Activated CD4-positive, alpha-beta T cell treated with anti-CD3 and anti-CD28 coated beads, Interleukin-2, amount 50 U/mL, for 48 hours (primary cell): ENCODE results near the gene MYL3.
"Not testable (repeated sequence)": the region's sequence is repeated elsewhere in the genome, so short reads cannot be mapped to it uniquely, and the experiment has no call there.

Experiments used
- DNase-seq, 2 experiments: peaks; one replicate each; pipeline ENCODE4 v3.0.0-alpha.2; 2020

The MYL3 gene

DNA sequence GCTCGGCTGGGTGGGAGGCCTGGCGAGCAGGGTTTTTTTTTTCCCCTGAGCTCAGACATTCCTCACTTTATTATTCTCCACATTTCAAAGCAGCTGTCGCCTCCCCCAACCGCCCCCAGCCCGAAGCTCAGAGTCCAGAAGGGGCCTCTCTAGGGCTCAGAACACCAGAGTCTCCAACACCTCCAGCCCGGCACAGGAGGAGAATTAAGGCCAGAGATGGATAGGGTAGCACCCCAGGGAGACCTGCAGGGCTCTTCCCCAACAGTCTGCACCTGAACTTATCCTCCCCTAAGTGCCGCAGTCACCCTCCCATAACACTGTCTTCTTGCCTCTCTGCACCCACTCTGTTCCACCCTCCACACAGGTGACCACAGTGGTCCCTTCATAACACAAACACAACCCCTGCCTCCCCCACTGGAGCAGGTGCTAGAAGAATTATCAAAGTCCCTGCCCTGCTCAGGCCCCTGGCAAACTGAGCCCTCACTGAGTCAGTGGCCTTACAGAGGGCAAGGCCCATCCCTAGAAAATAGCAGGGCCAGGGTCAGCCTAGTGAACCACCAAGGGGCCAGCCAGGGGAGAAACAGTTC, 14.1 kb downstream of the MYL3 start:
- no peak for DNase-seq

DNA sequence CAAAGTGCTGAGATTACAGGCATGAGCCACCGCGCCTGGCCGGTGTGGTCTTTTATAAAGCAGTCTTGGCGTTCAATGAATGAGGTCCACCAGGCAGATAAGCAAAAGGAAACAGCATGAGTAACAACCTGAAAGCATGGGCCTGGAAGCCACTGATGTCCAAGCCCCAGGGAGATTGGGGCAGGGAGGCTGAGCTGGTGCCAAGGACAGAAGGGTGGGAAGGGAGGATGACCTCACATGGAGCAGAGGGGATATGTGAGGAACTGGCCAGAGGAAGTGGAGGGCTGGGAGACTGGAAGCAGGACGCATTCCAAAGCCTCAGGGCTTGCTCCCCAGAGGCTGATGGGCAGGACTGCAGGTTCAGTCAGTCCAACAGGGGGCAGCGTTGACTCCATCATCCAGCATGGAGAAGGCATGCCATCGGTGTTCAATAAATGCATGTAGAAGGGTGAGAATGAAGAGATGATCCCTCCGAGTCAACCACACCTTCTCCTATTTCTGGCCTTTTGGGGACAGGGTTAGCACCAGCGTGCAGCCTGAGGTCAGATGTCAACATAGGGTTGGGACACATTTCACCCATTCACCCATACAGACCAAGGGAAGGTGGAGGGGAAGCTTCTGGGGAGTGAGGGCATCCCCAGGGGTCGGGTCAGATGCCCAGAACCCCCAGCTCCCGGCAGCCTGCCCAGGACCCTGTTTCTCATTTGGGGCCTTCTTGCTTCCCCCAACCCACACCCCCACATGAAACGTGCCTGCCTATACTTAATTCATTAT, 14.8 kb downstream of the MYL3 start:
- peak; percentile 63 to 68 for DNase-seq

DNA sequence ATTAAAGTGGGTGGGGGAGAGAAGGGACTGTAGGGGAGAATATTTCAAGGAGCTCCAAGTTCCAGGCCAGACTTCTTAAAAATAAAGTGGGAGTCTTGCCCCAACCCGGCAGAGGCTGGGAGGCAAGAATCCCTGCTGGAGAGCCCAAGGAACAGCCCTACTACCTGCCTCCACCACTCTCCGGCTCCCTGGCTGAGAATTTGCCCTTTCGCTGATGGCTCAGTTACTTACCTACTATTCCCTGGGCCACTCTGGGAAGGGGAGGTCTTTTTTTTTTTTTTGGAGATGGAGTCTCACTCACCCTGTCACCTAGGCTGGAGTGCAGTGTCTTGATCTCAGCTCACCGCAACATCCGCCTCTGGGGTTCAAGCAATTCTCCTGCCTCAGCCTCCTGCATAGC, 15.5 kb downstream of the MYL3 start:
- DNase-seq: no peak

DNA sequence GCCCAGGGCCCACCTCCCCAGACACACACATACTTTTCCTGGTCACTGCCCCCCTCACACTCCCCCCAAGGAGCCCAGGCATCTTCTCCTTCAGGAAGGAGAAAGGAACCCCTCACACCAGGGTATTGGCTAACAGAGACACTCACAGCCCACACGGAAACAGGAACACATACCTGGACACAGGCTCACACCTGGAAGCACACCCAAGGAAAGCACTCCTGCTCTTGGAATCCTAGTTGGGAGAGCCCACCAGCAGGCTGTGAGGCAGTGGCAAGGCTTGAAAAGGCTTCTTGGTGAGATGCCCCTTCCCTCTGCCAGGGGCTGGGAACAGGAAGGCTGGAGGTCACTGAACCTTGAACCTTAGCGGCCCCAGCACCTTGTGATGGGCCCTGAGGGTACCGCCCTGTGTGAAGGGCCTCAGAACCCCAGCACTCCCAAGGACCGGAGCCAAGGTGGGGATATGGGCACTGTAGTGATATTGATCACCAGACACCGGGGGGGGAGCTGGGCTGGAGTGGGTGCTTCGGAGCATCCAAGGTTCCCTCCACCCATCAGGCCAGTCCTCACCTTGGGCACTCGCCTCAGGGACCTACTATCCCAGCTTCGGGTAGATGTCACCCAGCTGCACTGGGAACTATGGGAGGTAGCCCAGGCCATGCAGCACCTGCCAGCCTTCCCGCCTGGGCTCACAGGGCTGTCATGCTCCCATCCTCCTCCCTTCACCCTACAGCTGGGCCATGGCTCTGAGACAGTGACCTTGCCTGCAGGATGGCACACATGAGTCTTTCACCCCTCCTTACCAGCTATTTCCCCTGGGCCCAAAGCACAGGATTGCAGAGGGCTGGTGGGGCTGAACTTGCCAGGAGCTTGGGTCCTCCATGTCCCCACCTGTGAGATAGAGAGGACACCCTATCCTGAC, 16.4 kb downstream of the MYL3 start:
- no peak for DNase-seq

DNA sequence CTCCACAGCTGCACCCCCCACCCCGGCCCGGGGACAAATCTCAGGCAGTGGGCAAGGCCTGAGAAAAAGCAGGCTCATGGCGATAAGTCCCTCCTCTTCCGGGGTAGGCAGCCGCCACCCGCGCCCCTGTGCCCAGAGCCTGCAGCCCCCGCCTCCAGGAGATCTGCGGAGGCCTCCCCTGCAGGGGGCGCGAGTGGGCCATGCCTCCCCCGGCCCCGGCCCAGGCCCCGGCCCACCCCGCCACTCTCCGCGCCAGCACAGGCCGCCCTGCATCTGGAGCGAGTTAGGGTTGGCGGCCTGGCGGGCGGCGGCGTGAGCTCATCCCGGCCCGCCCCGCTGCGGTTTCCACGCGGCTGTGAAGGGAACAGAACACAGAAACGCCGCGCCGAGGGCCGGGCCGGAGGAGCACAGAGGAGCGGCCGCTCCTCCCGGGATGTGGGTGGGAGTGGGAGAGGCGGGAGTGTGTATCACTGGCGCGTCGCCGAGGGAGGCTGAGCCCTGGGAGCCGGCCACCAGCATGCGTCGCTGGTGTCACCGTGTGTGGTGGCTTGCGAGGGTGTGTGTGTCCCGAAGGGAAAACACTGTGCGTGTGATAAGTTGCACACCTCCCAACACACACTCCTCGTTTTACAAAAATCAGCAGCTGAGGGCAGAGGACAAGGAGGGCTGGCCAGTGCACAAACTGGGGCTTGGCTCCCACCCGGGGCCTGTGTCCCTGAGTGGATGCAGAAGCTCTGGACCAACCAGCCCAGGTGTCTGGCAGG, 17.2 kb downstream of the MYL3 start:
- DNase-seq: peak; percentile 76 to 79

DNA sequence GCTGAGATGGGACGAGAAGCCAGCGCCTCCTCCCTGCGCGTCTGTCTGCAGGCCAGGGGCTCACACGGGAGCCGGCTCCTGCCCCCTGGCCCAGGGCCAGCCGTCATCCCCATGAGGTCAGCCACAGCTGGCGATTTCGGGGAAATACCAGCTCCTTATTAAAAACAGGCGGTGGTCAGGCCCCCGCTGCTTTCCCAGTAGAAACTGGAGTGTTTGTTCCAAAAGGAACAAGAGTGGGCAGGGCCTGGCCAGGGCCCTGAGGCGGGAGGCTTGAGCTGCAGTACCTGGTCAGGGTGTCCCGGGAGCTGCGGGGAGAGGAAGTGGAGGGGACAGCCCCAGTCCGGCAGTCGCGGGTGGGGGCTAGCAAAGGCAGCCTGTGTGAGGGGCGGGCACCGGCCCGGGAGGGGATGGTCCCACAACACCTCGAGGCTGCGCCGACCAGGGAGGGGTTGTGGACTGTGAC, 17.8 kb downstream of the MYL3 start:
- DNase-seq: no peak

DNA sequence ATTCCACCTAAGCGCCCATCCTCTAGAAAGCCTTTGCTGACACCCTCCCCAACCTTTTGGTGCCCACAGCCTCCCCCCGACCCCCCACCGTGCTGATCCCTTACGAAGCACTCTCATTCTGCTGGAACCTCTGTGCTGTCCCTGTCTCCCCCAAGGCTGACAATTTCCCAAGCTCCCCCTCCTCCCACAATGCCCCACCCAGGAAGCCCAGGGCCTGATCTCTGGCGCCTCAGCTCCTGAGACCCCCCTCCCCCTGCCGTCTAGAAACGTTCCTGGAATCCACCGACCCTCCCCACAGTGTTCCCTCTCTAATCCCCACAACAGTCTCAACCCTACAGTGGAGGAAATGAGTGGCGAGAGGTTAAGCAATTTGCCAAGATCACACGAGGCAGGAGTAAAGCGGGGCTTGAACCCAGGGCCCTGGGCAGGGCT, 18.3 kb downstream of the MYL3 start:
- DNase-seq: no peak

DNA sequence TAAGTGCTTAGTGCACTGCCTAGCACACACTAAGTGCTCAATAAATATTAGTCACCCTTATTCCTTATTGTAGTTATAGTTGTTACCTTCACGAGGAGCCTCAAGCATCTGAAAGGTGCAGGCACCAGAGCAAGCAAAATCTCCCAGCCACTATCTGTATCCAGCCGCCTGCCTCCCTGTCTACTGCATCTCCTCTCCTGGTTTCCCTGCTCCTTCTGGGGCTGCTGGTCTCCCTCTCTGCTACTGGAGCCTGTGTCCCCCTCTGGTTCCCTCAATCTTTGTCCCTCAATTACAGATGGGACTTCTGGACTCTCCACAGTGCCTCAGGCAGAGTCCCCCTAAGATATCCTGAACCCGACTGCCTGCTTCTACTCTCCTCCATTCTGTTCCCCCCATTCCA, 18.8 kb downstream of the MYL3 start:
- no peak for DNase-seq

DNA sequence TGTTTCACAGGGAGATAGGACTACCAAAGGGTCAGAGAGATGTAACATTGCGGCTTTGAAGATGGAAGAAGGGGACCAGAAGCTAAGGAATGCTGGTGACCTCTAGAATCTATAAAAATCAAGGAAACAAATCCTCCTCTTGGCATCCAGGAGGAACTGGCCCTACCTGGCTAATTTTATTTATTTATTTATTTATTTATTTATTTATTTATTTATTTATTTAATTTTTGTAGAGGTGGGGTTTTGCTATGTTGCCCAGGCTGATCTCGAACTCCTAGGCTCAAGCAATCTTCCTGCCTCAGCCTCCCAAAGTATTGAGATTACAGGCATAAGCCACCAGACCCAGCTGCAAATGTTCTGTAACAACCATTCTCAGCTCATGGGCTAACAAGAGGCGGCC, 19.7 kb downstream of the MYL3 start:
- no peak for DNase-seq

DNA sequence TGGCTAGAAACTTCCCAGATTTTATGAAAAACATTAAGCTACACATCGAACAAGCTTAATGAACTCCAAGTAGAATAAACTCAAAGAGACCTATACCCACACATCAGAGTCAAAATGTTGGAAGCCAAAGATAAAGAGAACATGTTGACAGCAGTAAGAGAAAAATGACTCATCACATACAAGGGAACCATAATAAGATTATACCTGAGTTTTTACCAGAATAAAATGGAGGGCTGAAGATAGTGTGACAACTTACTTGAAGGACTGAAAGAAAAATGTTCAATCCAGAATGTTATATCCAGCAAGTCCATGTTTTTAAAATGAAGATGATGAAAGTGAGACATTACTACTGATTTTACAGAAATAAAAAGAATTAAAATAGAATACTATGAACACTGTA, 22.8 kb downstream of the MYL3 start:
- no peak for DNase-seq

DNA sequence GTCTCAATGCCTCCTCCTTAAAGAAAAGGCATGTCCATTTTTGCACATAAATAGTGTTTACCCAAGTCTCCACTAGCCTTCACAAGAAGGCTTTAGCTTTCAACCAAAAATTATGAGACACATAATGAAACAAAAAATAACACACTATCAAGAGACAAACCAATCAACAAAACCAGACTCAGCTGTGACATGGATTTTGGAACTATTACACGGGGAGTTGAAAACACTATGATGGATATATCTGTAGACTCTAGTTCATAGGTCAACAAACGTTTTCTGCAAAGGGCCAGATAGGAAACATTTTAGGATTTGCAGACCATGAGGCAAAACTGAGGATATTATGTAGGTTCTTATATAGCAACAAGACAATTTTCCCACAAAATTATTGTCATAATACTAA, 24.9 kb downstream of the MYL3 start:
- no peak for DNase-seq

DNA sequence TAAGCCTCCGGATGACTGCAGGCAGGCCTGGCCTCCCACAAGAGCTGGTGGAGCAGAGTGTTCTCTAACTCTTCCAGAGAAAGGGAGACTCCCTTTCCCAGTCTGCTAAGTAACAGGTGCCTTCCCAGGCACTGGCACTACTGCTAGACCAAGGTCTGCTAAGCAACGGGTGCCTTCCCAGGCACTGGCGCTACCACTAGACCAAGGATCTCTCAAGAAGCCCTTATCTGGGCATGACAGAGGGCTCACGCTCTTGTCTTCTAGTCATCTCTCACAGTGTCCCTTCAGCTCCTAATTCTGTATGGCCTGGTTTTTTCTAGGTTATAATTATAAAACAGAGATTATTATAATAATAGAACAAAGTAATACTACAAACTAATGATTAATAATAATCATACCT, 27.8 kb downstream of the MYL3 start:
- DNase-seq: no peak

DNA sequence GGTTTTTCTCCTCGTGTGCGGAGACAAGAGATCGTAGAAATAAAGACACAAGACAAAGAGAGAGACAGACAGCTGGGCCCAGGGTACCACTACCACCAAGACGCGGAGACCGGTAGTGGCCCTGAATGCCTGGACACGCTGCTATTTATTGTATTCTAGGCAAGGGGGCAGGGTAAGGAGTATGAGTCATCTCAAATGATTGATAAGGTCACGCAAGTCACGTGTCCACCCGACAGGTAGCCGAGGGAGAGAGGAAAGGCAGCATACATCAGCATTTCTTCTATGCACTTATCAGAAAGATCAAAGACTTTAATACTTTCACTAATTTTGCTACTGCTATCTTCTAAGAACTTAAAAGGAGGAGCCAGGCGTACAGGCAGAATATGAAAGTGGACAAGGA, 28.2 kb downstream of the MYL3 start:
- DNase-seq: no peak

DNA sequence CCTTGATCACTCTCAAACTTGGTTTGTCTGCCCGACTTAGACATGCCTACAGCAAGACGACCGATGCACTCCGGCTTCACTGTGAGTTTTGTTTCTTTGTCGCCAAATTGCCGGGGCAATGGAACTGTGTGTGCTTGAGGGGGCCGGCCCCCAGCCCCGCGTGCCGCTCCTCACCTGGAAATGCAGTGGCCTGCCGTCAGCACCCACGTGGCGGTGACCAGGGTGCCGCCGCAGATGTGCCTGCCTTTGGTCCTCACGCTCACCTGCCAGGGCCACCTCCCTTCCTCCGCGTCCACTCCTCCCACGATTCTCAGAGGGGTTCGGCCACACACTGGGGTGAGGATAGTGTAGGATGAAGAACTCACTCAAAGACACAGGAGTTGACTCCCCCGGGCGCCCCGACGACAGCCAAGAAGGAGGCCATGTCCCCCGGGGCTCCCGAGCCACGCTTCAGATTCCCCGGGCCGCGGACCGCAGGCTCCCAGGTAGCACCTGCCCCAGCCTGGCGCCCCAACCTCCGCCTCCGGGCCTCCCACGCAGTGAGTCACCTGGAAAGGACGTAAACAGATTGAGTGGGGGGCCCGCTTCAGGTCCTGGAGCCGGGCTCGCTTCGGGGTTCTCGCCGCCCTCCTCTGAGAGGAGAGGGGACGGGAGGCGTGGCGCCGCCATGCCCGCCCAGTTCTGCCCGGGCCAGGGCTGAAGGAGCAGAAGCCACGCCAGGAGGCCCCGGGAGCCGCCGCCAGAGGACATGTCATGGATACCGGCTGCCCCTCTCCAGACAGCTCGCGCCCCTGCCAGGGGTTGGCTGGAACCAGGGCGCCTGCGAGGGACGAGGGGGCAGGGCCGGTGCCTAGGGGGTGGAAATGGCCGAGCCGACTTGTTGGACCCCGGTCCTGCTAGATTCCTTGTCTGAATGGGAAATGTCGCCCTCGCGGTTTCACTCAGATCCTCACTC, 29.6 kb downstream of the MYL3 start:
- no peak for DNase-seq

DNA sequence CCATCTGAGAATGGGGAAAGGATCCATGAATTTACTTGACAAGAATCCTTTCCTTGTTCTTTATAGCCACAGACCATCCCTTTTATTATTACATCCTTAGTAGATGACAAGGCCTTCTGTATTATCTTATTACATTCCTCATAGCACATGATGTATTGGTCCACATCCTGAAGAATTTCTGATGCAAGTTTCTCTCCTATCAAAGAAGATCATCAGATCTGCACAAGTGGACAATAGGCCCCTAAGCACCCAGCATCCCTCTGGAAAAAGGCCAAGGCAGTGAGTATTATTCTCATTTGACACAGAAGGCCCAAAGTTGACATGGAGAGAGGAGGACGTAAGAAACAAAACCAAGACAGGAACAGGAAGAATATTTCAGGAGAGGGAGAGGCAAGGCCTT, 31.4 kb downstream of the MYL3 start:
- no peak for DNase-seq

DNA sequence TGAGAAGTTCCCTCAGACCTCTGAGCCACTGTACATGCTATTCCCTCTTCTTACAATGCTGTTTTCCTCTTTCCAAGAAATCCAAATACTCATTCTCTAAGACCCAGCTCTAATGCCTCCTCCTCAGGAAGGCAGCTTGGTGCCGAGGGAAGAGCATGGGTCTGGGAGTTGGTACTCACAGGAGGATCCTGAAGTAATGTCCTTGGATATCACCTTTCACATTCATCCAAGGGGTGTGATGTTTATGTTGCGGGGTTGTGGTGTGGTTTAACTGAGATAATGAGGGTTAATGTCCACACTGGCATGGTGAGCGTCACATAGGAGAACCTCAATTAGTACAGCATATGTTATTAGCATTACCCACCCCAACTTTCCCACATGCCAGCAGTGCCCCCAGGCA, 31.9 kb downstream of the MYL3 start:
- DNase-seq: no peak

DNA sequence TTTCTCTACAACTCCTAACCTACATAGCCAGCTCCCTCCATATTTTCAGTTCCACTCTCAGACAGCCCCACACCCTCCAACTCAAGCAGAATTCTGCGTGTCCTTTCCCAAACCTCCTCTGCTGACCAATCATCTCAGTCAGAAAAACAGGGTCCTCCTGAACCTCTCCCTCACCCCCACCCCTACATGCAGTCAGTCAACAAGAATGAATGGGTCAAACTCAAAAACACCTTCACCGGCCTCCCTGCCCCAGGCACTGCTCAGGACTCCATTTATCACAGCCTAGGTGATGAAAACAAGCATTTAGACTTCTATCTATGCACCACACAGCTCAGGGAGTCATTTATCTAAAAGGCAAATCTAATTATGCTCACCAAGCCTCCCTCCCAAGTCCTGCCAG, 32.4 kb downstream of the MYL3 start:
- no peak for DNase-seq

DNA sequence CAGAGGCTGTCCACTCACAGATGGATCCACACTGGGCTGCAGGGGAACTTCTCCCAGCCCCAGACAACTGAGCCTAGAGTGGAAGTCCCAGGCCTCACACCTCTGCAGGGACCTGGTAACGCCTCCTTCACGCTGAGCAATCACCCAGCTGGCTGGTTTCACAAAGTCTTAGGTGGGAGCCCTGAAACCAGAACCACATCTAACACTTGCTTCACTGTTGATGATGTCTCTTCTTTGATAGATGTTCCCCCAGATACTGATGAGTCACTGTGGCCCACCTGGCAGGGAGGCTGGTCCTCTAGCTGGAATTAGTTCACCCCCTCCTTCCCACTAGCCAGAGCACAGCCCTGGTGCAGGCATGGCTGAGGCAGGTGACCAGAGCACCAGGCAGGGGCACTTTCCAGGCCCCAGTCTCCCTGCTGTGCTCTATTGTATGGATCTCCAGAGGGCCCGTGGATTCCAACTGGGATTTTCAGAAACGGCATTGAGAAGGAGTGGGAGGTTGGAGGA, 33.5 kb downstream of the MYL3 start:
- peak in 1 of 2 experiments; percentile 38 for DNase-seq

DNA sequence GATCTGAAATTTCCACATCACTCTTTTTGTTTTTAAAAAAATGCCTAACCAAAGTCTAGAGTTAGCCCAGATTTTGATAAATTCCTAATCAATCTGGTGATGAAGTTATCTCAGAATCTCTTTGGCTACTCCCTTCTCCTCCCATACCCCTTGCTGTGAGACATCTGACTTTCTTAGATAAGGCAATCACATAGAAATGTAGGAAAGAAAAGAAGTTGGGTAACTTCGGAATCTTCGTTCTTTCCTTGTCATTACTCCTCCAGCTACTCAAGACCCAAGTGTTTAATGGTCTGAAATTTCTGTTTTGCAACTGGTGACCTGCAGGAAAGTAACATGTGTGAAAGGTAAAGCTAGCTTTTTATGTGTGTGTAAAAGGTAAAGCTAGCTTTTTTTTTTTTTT, 37.8 kb downstream of the MYL3 start:
- DNase-seq: no peak

DNA sequence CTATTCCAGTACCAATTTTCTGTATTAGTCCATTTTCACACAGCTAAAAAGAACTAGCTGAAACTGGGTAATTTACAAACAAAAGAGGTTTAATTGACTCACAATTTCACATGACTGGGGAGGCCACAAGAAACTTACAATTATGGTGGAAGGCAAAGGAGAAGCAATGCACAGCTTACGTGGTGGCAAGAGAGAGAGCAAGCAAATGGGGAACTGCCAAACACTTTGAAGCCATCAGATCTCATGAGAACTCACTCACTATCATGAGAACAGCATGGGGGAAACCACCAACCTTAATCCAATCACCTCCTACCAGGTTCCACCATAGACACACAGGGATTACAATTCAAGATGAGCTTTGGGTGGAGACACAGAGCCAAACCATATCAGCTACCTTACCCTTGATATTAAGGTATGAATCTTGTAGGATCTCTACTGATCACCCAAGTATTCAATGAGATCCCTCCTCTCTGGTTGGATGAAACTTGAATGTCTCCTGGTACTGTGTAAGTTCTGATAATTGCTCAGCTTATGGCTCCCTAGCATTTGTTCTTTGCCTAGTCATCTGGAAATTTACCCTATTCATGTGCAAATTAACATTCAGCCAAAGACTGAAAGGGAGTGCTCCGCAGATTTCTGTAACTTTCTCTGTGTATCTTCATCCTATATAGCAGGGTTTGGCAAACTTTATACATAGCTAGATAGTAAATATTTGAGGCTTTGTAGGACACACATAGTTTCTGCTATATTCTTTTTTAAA, 38.9 kb downstream of the MYL3 start:
- DNase-seq: no peak

DNA sequence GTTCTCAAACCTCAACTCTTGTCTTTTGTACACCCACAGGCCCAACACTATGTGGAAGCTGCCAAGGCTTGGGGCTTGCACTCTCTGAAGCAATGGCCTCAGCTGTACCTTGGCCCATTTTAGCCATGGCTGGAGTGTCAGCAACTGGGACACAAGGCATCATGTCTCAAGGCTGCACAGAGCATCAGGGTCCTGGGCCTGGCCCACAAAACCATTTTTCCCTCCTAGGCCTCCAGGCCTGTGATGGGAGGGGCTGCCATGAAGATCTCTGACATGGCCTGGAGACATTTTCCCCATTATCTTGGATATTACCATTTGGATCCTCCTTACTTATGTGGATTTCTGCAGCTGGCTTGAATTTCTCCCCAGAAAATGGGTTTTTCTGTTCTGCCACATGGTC, 39.9 kb downstream of the MYL3 start:
- not testable (repeated sequence) for DNase-seq
